Panc1 (cell line): ENCODE measurements around the gene DAPP1. TPM values are rescaled to one million over a fixed set of nuclear protein-coding genes. Genes with fewer than 3 reads are reported as not detected.

ENCODE experiments used
- ATAC-seq: fragments of 200-7000 bp; cut with Tn5 transposase; 2 replicates; pipeline ENCODE4 v1.9.1; 2020; ENCODE audit warnings: mild to moderate bottlenecking, moderate library complexity
- BruUV-seq: library from RNA; stranded (reverse); fragments of 400-500 nt; replicated peaks from 2 replicates; lab custom pipeline; 2021; lab: Mats Ljungman, UMichigan
- CTCF ChIA-PET: fragments of 300-600 bp; sonication (Branson Sonifier 250); formaldehyde crosslinking; loops from one replicate; lab custom pipeline; 2022; ENCODE audit warnings: antibody characterized with exemption; lab: Charles Lee
- POLR2A ChIA-PET: fragments of 300-600 bp; sonication (Branson Sonifier 250); formaldehyde crosslinking; loops from one replicate; lab custom pipeline; 2022; ENCODE audit warnings: antibody characterized with exemption; lab: Charles Lee
- DNase-seq: peaks from one replicate; pipeline ENCODE4 v3.0.0-alpha.2; 2010; ENCODE audit warnings: low read depth, low spot score
- H3K27ac ChIP-seq: 2 replicates; pipeline ENCODE4 v1.5.1; 2011; ENCODE audit warnings: mild to moderate bottlenecking, low read length, inconsistent platforms
- H3K27me3 ChIP-seq: fragments of 200-500 bp; sonication (Bioruptor generic); 2 replicates; pipeline ENCODE4 v1.6.0; 2014; ENCODE audit warnings: low read length, inconsistent platforms; ENCODE audit not compliant: control insufficient read depth, insufficient read depth
- H3K36me3 ChIP-seq: fragments of 200-500 bp; sonication (Bioruptor generic); 2 replicates; pipeline ENCODE4 v1.5.1; 2014; ENCODE audit warnings: inconsistent platforms, mild to moderate bottlenecking, low read length, moderate library complexity; ENCODE audit not compliant: control insufficient read depth, insufficient read depth
- H3K4me1 ChIP-seq: 2 replicates; pipeline ENCODE4 v1.5.1; 2011; ENCODE audit warnings: inconsistent platforms, mild to moderate bottlenecking, low read length, moderate library complexity; ENCODE audit not compliant: control insufficient read depth, insufficient read depth
- H3K4me3 ChIP-seq, 2 experiments: 2 replicates each; pipeline ENCODE4 v1.5.1; 2011 to 2012; ENCODE audit warnings: low read depth in 2 of 2, low read length in 2 of 2, mild to moderate bottlenecking in 2 of 2, inconsistent platforms in 1 of 2, moderate library complexity in 1 of 2
- H3K9me3 ChIP-seq: fragments of 200-500 bp; sonication (Bioruptor generic); 2 replicates; pipeline ENCODE4 v1.5.1; 2014; ENCODE audit warnings: low read depth, mild to moderate bottlenecking, inconsistent platforms, low read length, moderate library complexity; ENCODE audit not compliant: control insufficient read depth, insufficient read depth
- CTCF ChIP-seq: fragments of 450-650 bp; IDR thresholded peaks from 2 replicates; pipeline ENCODE4 v1.5.1; 2017; ENCODE audit warnings: mild to moderate bottlenecking
- POLR2AphosphoS5 ChIP-seq: IDR thresholded peaks from 2 replicates; pipeline ENCODE4 v1.6.1; 2012; ENCODE audit warnings: mild to moderate bottlenecking, low read depth, low read length, moderate library complexity
- REST ChIP-seq, 2 experiments: IDR thresholded peaks; 2 replicates each; pipeline ENCODE4 v1.6.1; 2011 to 2012; ENCODE audit warnings: low read depth in 2 of 2, control low read depth in 1 of 2, low read length in 1 of 2, mild to moderate bottlenecking in 1 of 2, moderate library complexity in 1 of 2; ENCODE audit not compliant: insufficient read depth in 1 of 2
- SIN3A ChIP-seq: IDR thresholded peaks from 2 replicates; pipeline ENCODE4 v1.6.1; 2012; ENCODE audit warnings: low read depth, mild to moderate bottlenecking, low read length, moderate library complexity, borderline replicate concordance; ENCODE audit not compliant: insufficient read depth
- TCF7L2 ChIP-seq: IDR thresholded peaks from 2 replicates; pipeline ENCODE4 v1.6.1; 2011; ENCODE audit warnings: mild to moderate bottlenecking, low read depth, low read length, inconsistent platforms
- in situ Hi-C: cut with HindIII; loops from 2 replicates; pipeline ENCODE4 v1.10.0; 2016; ENCODE audit warnings: low sequenced_read_pairs, low pct_unique_long_range_greater_than_20kb
- intact Hi-C: fragments of 100-400 bp; cut with micrococcal nuclease; formaldehyde crosslinking; loops from one replicate; pipeline ENCODE4 v1.10.0; 2022; ENCODE audit not compliant: unreplicated experiment
- total RNA-seq: library from RNA; stranded (reverse); gene quantifications from one replicate; pipeline ENCODE4 v1.2.1, GENCODE V29; 2021; ENCODE audit not compliant: unreplicated experiment

The DAPP1 gene
- total RNA-seq, 1 experiment from 2014 or later, result not detected

- ChIA-PET POLR2A (interaction anchor here (0.7 kb wide), 1 partner anchor 54 kb away, joined by 6 read pairs; no protein-coding TSS in a partner anchor), CTCF (no interaction called here)
- no peaks in the 10 kb centered on the region for H3K9me3 ChIP-seq
- no peaks in the 10 kb centered on the region for H3K27me3 ChIP-seq
- H3K4me3 ChIP-seq, result peak overlapping the region; percentile 78 to 91
- intact Hi-C loops, result loop anchor here (10.0 kb wide), 1 partner anchor 52 kb away; the partner anchor contains the start of gene DNAJB14
- no peaks in the 10 kb centered on the region; the same call in 1 of the 2 replicates for H3K4me1 ChIP-seq
- TF ChIP-seq POLR2AphosphoS5 (no peak), REST (IDR thresholded peaks at IDR 0.05; ENCODE audit: insufficient read depth in 1 of 2, low read depth in 2 of 2, low read length in 1 of 2) (no peak), TCF7L2 (no peak), CTCF (no peak), SIN3A (no peak)
- H3K27ac ChIP-seq, result peak overlapping the region; percentile 82; the same call in 1 of the 2 replicates
- DNase-seq (no peak), ATAC-seq (no peak)
- H3K36me3 ChIP-seq, result no peaks in the 10 kb centered on the region; the same call in 1 of the 2 replicates
- BruUV-seq, result no TSS peak
- in situ Hi-C loops, result no loop called here
These were observed 76.4 kb downstream of the DAPP1 start for GRCh38 chr4:99893029-99893428.

GRCh38 chr4:99893839-99894160, 77.2 kb downstream of the DAPP1 start:
- ATAC-seq, result no peak; the same call in none of the 2 replicates

More at GRCh38 chr4:99893839-99894160, 77.2 kb downstream of the DAPP1 start:
- ChIA-PET POLR2A (no interaction called here), CTCF (no interaction called here)
- Histone ChIP-seq H3K4me1 (no peaks in the 10 kb centered on the region; the same call in 1 of the 2 replicates), H3K27ac (peak overlapping the region; percentile 82), H3K27me3 (no peaks in the 10 kb centered on the region), H3K36me3 (no peaks in the 10 kb centered on the region; the same call in 1 of the 2 replicates), H3K9me3 (no peaks in the 10 kb centered on the region), H3K4me3 (peak overlapping the region; percentile 78 to 91)
- DNase-seq, result no peak
- intact Hi-C loops, result loop anchor here (10.0 kb wide), 1 partner anchor 51 kb away; the partner anchor contains the start of gene DNAJB14
- TF ChIP-seq CTCF (no peak), SIN3A (no peak), POLR2AphosphoS5 (no peak), REST (IDR thresholded peaks at IDR 0.05; ENCODE audit: insufficient read depth in 1 of 2, low read depth in 2 of 2, low read length in 1 of 2) (no peak), TCF7L2 (no peak)
- in situ Hi-C loops, result no loop called here
- BruUV-seq, result no TSS peak
